ENCODE measurements around the gene UNK. TPM values are rescaled to one million over a fixed set of nuclear protein-coding genes. Genes with fewer than 3 reads are reported as not detected.

The UNK gene
- total and polyA plus RNA-seq, 2 of the 13 experiments (the other 11 are each of a cell fraction or from before 2014, with no cell fraction given), result 31.6 to 33.0 TPM

- no peak for TF ChIP-seq ZNF350 (CRISPR knock-in tag; IDR thresholded peaks at IDR 0.05; ENCODE audit: borderline replicate concordance, low read depth)
- no peak for TF ChIP-seq FOXK1 (CRISPR knock-in tag; IDR thresholded peaks at IDR 0.05; ENCODE audit: borderline replicate concordance, low read depth)
- no peak for TF ChIP-seq GABPA (IDR thresholded peaks at IDR 0.05; ENCODE audit: low read depth, low read length)
- no peak for TF ChIP-seq GABPA (CRISPR knock-in tag; IDR thresholded peaks at IDR 0.05; ENCODE audit: low read depth)
- TF ChIP-seq HNF1B (CRISPR knock-in tag; IDR thresholded peaks at IDR 0.05), result no peak
- no peak for TF ChIP-seq ZNF44 (CRISPR knock-in tag; IDR thresholded peaks at IDR 0.05)
- no peak for TF ChIP-seq NKX3-1 (CRISPR knock-in tag; IDR thresholded peaks at IDR 0.05)
- TF ChIP-seq, protein P1, sequence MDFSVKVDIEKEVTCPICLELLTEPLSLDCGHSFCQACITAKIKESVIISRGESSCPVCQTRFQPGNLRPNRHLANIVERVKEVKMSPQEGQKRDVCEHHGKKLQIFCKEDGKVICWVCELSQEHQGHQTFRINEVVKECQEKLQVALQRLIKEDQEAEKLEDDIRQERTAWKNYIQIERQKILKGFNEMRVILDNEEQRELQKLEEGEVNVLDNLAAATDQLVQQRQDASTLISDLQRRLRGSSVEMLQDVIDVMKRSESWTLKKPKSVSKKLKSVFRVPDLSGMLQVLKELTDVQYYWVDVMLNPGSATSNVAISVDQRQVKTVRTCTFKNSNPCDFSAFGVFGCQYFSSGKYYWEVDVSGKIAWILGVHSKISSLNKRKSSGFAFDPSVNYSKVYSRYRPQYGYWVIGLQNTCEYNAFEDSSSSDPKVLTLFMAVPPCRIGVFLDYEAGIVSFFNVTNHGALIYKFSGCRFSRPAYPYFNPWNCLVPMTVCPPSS (IDR thresholded peaks at IDR 0.05), result no peak
- peak; percentile 70; the same call in 1 of the 2 replicates for TF ChIP-seq ZBTB33 (CRISPR knock-in tag; IDR thresholded peaks at IDR 0.05)
- TF ChIP-seq ZFX (CRISPR knock-in tag; IDR thresholded peaks at IDR 0.05; ENCODE audit: low read depth), result no peak
- TF ChIP-seq DDIT3 (CRISPR knock-in tag; IDR thresholded peaks at IDR 0.05), result no peak
- TF ChIP-seq, protein P2, sequence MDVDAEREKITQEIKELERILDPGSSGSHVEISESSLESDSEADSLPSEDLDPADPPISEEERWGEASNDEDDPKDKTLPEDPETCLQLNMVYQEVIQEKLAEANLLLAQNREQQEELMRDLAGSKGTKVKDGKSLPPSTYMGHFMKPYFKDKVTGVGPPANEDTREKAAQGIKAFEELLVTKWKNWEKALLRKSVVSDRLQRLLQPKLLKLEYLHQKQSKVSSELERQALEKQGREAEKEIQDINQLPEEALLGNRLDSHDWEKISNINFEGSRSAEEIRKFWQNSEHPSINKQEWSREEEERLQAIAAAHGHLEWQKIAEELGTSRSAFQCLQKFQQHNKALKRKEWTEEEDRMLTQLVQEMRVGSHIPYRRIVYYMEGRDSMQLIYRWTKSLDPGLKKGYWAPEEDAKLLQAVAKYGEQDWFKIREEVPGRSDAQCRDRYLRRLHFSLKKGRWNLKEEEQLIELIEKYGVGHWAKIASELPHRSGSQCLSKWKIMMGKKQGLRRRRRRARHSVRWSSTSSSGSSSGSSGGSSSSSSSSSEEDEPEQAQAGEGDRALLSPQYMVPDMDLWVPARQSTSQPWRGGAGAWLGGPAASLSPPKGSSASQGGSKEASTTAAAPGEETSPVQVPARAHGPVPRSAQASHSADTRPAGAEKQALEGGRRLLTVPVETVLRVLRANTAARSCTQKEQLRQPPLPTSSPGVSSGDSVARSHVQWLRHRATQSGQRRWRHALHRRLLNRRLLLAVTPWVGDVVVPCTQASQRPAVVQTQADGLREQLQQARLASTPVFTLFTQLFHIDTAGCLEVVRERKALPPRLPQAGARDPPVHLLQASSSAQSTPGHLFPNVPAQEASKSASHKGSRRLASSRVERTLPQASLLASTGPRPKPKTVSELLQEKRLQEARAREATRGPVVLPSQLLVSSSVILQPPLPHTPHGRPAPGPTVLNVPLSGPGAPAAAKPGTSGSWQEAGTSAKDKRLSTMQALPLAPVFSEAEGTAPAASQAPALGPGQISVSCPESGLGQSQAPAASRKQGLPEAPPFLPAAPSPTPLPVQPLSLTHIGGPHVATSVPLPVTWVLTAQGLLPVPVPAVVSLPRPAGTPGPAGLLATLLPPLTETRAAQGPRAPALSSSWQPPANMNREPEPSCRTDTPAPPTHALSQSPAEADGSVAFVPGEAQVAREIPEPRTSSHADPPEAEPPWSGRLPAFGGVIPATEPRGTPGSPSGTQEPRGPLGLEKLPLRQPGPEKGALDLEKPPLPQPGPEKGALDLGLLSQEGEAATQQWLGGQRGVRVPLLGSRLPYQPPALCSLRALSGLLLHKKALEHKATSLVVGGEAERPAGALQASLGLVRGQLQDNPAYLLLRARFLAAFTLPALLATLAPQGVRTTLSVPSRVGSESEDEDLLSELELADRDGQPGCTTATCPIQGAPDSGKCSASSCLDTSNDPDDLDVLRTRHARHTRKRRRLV (CRISPR knock-in tag; IDR thresholded peaks at IDR 0.05), result no peak
- TF ChIP-seq CENPX (CRISPR knock-in tag; IDR thresholded peaks at IDR 0.05), result no peak
- no peak for TF ChIP-seq CBFB (CRISPR knock-in tag; IDR thresholded peaks at IDR 0.05)
- TF ChIP-seq ARID3A (IDR thresholded peaks at IDR 0.05; ENCODE audit: low read depth, low read length), result no peak
Observed at GRCh38 chr17:75830164-75831031, 45.8 kb downstream of the UNK start (continued).

All from HepG2 (cell line).